NCI-H187 treated with DMSO at 0.1 percent for 48 hours (cell line): Measurements from ENCODE around the gene MEGF6.

ENCODE experiments used
- DNase-seq: peaks from one replicate; lab custom pipeline; 2025; lab: John Stamatoyannopoulos, UW

The MEGF6 gene

DNA sequence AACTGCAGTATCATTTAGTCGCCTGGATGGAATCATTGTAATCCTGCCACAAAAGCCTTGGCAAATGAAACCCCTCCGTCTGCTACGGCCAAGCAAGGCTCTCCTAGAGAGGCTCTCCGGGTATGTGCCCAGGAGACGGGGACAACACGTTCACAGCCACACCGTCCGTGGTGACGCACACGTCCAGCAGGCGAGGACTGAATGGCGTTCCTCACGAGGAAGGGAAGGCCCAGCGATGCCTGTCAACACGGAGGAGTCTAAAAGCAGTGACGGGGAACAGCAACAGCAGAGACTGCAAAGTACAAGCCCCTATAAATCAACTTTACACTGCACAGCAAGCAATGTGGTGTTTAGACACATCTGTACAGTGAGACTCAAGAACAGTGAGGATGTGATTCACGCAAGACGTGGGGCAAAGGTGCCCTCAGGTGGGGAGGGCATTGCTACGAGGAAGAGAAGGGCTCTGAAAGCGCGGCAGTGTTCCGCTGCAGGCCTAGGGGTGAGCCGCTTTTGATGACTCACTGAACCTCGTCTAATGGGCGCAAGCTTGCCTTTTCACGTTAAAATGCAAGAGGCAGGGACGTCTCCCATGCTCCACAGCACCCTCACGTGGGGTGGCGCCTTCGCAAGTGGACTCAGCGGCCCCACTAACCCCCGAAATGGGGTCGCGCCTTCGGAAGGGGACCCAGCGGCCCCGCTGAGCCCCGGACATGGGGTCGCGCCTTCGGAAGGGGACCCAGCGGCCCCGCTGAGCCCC is 31.8 kb upstream of the MEGF6 start:
- DNase-seq: no peak

DNA sequence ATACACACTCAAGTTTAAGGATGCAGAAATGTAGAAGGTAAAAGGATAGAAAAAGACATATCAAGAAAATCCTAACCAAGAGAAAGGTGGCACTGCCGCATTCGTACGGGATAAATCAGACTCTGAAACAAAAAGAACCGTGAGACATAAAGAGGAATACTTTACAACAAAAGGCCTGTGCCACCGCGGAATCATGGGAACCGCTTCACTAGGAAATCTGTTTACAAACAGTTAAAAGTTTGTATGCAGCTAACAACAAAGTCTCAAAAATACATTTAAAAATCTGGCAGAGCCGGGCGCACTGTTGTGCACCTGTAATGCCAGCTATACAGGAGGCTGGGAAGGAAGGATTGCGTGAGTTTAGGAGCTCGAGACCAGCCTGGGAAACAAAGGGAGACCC is 30.5 kb upstream of the MEGF6 start:
- DNase-seq: no peak

DNA sequence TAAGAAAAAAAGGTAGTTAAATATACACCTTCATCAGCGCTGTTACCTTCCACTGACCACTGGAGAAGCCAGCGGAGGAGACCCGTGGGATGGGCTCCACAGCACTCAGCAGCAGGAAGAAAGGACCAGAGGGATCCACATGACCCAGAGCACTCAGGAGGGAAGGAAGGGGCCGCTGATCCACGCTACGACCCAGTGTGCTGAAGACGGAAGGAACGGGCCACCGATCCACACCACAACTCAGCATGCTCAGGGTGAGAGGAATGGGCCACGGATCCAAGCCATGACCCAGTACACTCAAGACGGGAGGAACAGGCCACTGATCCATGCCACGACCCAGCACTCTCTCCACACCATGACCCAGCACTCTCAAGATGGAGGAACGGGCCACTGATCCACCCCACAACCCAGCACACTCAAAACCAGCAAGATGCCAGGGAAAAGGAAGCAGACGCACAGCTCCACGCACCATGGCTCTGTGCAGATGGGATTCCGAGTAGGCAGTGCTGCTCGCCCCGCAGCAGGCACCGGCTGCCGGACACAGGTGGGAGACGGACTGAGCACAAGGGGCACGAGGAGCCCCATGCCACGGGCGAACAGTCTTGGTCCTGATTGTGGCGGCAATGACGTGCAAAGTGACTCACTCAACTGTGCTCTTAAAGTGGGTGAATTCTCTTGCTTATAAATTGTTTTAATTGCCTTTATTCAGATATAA is 29.9 kb upstream of the MEGF6 start:
- DNase-seq: no peak

DNA sequence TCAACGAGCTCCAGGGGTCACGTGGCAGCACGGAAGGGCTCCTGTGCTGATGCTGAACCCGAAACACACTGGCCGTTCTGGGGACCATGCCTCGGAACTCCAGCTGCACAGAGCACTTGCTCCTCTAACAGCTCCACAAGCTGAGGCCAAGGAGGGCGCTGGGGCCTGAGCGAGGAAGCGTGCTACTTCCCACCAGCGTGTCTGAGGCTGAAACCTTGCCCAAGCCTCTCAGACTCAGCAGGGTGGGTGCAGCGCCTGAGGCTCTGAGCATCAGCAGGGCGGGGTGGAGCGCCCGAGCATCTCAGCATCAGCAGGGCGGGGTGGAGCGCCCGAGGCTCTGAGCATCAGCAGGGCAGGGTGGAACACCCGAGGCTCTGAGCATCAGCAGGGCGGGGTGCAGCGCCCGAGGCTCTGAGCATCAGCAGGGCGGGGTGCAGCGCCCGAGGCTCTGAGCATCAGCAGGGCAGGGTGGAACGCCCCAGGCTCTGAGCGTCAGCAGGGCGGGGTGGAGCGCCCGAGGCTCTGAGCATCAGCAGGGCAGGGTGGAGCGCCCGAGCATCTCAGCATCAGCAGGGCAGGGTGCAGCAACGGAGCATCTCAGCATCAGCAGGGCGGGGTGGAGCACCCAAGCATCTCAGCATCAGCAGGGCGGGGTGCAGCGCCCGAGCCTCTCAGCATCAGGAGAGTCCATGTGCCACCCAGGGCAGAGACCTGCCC is 29.0 kb upstream of the MEGF6 start:
- no peak for DNase-seq

DNA sequence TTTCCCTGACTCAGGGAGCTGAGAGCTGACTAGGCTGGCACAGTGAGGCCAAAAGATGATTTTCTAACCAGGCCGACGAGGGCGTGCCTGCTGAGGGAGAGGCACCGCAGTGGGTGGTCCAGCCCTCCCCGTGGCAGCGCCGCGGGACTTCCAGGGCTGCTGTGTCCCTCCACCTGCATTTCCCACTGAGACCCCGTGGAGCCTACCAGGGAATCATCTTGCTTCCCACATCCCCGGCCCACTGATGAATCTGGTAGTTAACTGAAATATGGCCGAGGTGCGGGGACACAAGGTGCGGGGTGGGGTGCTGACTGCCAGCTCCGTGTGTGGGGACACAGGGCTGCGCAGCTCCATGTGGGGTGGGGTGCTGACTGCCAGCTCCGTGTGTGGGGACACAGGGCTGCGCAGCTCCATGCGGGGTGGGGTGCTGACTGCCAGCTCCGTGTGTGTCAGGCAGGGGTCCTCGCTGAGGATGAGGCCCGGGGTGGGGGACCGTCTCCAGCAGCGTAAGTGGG is 28.1 kb upstream of the MEGF6 start:
- DNase-seq: no peak

DNA sequence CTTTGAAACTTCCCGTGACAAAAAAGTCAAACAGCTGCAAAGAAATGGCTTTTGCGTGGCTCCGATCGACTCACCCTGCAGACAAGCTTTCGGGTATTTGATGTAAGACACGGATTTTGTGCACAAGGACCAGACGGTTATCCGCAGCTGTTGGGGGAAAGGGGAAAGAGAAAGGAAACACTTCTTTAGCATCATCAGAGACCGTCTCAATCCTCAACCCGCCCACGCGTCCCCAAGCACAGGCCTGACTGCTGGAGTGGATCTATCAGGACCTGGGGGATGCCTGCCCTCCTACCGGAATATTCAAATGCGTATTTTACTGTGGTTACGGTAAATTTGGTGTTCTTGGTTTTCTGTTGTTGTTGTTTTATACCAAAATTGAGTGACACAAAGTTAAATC is 27.4 kb upstream of the MEGF6 start:
- no peak for DNase-seq

DNA sequence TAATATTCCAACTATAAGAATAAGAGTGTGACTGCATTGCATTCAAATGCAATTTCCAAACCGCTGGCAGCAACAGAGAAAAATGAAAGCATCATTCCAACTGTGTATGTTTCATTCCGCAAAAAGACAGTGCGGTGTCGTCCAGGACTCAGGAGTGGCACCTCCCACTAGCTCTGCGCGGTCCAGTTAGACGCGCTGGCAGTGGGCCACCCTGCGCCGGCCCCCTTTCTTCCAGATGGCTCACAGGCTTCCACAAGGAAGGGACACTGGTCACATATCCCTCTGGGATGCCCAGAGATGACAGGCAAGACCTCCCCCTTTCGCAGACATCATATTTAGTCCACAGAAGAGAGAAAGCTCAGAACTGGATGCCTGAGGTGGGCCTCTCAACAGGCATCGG is 26.7 kb upstream of the MEGF6 start:
- no peak for DNase-seq

DNA sequence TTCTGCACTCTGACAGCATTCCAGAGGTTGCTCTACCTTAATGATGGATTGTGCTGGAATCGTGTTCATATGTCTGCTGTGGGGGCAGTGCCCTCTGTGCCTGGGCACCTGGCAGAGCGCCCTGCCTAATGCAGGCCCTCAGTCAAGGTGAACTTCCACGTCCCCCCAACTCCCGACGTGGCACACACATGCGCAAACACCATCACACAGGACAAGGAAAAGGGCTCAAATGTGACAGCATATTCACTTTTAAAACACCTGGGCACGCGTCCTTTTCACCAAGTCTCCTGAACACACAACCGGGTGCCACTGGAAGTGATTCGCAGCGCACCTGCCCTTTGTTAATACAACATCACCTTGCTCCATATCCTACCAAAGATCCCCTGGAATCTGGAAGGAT is 25.2 kb upstream of the MEGF6 start:
- no peak for DNase-seq

DNA sequence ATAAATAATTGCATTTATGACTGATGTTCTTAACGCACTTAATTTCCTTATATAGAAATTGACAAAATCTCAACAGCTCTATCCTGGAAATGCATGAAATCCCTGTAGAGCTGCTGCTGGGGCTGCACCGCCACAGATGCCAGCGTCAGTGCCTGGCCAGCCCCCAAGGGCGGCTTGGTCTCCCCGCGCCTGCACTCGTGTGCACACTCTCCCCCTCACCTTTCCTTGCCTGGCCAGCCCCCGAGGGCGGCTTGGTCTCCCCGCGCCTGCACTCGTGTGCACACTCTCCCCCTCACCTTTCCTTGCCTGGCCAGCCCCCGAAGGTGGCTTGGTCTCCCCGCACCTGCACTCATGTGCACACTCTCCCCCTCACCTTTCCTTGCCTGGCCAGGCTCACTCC is 24.8 kb upstream of the MEGF6 start:
- DNase-seq: no peak

DNA sequence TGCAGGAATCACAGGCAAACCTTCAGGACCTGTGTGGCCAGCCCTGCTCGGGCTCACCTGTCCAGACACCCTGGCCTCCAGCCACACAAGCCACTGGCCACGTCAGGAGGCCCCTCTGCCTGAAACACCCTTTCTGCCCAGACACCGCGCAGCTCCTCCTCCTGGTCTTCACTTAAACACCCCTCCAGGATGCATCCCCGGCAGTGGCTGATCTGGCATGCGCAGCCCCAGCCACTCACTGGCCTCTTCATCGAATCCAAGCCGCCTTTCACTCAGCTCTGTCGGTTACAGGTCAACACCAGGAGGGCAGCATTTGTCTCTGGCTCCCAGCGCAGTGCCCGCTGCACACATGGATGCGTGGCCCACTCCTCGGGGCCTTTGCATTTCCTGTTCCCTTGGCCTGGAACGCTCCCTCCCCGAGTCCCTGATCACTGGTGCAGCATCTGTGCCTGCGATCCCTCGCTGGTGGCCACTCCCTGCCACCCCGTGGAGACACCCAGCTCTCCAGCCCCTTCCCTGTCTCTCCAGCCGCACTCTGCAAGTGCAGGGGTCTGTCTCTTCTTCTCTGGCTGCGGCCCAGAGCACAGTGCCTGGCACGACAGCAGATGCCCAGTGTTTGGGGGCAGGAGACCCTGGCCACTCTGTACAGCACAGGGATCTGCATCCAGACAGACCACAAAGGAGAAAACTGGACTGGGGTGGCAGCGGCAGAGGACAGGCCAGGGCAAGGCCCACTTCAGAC is 22.9 kb upstream of the MEGF6 start:
- no peak for DNase-seq

DNA sequence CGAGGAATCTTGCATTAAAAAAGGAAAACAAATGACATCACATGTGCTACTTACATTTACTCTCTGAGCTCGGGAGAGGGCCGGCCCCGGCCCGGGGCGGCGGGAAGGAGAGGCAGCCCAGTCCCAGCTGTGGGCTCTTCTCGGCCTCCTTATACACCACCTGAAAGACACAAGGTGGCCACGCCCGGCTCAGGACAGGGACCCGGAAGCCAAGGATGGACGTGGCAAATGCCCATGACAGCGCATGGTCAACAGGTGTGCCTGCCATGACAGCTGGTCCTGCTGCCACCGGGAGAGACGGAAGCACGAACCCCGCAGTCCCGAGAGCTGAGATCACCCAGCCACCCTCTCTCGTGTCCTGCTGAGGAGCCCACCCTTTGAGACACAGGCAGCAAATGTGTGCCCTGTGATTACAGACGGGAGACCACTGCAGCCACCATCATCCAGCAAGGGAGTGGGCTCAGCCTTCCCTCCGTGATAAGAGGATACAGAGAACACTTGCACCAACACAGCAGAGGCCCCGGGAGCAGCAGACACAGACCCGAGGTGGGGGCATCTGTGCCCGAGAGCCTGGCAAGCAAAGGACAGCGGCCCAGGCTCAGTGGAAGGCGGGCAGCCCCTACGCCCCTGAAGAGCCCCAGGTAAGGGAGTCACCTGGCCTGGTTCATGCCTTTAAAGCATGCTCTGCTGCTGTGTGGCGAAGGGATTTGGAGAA is 22.2 kb upstream of the MEGF6 start:
- no peak for DNase-seq

DNA sequence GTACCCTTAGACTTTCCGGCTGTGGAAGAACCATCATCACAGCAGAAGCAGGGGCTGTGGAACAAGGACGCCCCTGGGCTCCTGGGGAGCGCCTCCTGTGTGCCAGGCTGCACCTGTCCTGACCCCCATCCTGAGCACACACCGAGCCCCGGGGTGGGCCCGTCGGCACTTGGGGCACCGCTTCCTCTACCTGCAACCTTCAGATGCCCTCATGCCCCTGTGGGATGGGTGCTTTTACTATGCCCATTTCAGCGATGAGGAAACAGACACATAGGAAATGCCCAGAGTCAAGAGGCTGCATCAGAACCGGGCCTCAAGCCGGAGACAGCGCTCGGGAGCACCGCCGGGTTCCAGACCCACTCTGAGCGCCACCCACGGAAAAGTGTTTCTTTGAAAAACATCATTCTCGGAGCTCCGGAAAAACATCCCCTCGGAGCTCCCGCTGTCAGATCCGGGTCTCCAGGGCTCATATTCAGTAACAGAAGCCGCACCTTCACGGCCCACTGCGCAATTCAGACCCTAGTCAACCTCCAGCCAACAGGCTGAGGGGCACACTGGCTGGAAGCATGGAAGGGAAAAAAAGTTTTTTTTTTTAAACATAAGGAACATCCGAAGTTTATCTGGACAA is 21.5 kb upstream of the MEGF6 start:
- DNase-seq: no peak

DNA sequence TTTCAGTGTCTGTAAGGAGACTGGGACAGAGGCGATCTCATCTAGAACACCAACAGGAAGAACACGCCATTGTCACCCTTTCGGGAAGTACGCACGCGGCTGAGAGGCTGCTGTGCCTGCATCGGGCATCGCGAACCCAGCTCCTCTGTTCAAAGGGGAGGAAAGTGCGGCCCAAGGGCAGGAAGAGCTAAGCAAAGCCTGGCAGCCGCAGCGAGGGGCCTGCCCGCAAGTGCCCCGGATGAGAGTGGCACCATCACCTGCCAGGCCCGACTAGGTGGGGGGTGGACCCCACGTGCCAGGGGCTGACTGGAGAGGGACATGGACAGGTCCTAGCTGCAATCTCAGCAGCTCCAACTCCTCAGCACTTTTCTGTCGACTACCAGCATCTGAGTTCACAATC is 21.0 kb upstream of the MEGF6 start:
- no peak for DNase-seq

DNA sequence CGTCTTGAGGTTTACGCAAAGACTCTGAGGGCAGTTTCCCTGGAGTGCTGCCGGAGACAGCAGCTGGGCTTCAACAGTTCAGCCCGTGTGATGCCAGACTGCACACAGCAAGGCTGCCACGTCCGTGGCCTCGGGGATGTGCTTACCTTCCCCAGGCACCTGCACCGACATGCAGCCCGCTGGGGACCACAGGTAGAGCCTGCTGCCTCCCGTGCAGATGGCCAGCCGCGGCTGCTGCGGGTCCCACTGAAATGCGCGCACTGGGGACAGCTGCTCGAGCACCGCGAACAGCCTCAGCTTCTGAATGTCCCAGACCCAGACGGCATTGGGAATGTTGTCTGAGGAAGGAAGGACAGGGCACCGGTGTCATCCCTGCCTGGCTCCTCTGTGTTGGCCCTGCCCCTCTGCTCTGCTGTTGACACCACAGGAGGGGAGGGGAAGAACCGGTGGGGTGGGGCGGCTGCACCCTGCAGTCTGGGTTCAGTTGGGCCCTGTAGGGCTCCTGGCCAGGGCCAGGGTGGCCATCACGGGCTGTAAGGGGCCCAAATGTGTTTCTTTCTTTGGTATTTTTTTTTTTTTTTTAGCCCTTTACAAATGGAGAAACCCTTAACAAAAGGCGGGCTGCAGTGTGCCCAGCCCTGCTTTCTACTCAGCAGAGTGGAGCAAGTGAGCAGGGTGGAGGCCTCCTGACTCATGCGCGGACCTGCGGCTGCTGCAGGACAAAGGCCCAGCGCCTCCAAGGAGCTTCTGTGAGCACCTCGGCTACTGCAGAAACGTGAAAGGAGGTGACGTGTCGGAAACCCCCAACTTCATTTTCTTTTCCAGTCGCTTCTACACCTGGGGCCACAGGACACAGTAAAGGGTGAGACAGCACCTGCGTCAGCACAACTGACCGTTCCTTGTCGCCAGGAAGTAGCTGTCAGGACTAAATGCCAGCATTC is 20.3 kb upstream of the MEGF6 start:
- DNase-seq: no peak

DNA sequence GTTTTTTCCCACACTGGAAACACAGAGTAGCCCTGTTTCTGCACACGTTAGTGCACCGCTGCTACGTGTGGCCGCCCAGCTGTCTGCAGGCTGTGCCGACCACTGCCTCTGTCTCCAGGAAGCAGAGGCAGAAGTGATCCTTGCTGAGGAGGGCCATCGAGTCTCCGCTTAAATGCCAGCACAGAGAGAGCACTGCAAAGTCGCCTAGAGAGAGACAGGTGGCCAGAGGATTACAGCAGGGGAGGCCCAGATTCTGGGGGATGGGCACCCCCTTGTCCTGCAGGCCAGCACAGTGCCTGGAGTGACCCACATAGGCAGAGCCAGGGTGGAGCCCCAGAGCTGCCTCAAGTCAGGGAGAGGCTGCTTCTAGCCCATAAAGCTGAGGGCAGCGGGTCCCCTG is 19.6 kb upstream of the MEGF6 start:
- no peak for DNase-seq

DNA sequence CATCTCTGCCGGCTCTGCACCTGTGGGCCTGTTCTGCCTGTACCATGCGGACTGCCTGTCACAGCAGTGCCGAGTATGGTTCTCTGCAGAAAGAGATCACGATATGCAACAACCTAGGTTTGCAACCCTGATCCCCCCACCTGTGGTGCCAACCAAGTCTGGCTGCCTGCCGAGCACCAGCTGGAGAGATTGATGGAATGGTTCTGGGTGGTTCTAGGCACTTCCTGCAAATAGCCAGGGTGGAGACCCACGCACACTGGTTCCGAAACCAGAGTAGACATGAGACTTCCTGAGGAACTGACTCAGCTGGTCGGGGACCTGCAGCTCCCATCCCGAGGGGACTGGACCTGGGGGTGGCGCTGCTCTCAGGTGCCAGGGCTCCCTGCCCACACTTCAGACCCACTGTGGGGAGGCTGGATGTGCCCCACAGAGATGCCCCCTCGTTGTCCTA is 18.9 kb upstream of the MEGF6 start:
- no peak for DNase-seq

DNA sequence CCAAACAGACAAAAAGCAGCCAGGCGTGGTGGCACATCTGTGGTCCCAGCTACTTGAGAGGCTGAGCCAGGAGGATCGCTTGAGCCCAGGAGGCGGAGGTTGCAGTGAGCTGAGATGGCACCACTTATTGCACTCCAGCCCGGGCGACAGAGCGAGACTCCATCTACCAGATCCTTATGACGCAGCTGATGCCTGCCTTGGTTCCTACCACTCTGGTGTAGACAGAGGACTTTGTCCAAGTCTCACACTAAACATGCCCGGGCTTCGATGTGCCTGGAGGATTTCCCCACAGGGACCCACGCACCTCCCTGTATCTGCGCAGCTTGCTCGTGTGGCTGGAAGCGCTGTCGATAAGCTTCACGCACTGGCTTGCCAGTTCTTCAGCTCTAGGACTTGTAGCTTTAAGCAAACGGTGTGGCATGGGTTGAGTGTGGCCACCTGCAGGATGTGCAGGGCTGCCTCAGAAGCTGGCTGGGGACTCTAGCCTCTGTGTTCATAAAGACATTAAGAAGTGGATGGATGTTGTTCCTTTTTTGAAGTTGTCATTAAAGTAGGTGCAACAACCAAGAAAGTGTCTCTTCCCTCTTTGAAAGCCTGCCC is 18.4 kb upstream of the MEGF6 start:
- DNase-seq: no peak

DNA sequence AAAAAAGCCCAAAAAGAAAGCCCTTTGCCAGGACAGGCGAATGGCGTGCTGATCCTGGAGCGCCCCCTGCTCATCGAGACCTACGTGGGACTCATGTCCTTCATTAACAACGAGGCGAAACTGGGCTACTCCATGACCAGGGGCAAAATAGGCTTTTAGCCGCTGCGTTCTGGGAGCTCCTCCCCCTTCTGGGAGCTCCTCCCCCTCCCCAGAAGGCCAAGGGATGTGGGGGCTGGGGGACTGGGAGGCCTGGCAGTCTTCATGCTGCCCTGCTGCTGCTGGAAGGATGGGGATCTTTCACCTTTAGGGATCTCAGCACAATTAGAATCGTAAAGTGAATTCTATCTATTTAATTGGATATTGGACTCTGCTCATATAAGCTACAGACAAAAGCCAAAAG is 17.1 kb upstream of the MEGF6 start:
- no peak for DNase-seq

DNA sequence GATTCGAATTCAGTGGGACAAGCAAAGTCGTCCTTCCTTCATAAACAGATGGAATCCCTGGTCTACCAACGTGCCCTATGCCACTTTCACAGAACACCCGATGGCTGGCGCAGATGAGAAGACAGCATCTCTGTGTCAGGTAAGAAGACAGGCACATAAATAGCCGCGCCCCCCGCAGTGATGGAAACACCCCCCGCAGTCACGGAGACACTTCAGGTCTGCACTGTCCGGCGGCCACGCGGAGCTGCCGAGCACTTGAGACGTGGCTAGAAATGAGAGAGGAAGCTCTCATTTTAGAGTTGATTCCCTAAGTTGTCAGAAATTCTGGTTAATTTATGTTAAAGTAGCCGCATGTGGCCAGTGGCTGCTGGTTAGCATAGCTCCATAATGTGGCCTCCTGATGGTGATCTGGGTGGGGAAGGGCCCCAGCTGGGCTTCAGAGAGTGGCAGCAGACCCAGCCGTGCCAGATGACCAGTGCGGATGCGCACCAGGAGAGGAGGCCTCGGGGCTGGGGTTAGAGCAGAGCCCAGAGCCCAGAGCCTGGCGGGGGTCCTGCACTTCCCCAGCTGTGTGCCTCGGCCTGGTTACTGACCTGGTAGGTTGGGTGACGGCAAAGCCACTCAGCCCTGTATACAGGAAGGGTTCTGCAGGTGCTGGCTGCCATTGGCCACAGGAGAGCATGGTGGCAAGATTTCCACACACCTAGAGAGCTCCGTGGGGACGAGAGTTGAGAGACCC is 16.4 kb upstream of the MEGF6 start:
- no peak for DNase-seq
